HG03025 (cell line): Measurements from ENCODE around the gene RSRP1.
A peak's percentile ranks its signal among the peaks of the same experiment; 100 is the strongest.
"Not testable (repeated sequence)": the region's sequence is repeated elsewhere in the genome, so short reads cannot be mapped to it uniquely, and the experiment has no call there.

ENCODE experiments used
- ATAC-seq: cut with Tn5 transposase; IDR thresholded peaks from one replicate; pipeline ENCODE4 v1.9.1; 2021; ENCODE audit warnings: mild to moderate bottlenecking, moderate library complexity; ENCODE audit not compliant: unreplicated experiment, low FRiP score

Gene RSRP1

DNA sequence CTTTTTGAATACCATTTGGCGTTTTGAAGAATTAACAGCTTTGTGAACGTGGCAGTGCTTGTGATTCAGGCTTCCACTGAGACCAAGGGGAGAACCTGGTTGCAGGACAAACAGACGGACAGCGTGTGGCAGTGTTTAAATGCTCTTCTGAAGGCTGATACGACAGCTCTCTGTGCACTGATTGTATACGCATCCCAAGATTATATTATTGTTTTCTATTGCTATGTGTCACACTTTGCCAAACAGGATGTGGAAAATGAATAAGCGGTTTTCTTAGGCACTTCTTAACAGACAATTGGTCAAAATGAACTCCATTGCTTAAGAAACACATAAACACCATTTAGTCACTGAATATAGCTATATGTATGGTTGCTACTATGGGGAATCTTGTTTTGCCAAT lies 12.6 kb upstream of the RSRP1 start:
- ATAC-seq: not testable (repeated sequence)

DNA sequence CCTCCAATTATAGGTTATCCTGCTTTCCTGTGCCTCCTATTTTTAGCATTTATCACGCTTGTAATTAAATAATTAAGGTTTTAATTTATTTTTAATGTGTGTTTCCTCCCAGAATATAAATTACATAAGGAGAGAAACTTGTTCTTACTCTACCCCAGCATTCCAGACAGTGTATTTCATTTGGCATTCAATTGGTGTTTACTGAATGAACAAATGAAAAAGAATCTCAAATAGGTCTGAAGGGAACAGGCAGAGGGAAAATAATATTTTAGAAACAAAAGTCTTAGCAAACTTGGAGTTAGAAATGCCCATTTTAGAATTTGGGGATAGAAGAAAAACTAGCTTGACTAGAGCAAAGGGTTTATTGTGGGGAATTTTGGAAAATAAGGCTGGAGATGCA lies 9.9 kb upstream of the RSRP1 start:
- ATAC-seq: no peak

DNA sequence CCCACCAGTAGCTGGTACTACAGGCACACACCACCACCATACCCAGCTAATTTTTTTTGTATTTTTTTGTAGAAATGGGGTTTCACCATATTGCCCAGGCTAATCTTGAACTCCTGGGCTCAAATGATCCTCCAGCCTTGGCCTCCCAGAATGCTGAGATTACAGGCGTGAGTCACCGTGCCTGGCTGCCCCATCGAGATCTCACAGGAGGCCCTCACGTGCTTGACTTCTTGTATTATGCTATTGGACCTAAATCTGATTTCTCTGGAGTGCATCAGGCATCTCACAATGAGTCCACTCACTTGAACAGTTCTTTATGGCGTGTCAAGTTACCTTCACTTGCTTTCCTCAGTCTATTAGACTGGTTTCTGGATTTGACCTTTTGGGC lies 9.3 kb upstream of the RSRP1 start:
- no peak for ATAC-seq

DNA sequence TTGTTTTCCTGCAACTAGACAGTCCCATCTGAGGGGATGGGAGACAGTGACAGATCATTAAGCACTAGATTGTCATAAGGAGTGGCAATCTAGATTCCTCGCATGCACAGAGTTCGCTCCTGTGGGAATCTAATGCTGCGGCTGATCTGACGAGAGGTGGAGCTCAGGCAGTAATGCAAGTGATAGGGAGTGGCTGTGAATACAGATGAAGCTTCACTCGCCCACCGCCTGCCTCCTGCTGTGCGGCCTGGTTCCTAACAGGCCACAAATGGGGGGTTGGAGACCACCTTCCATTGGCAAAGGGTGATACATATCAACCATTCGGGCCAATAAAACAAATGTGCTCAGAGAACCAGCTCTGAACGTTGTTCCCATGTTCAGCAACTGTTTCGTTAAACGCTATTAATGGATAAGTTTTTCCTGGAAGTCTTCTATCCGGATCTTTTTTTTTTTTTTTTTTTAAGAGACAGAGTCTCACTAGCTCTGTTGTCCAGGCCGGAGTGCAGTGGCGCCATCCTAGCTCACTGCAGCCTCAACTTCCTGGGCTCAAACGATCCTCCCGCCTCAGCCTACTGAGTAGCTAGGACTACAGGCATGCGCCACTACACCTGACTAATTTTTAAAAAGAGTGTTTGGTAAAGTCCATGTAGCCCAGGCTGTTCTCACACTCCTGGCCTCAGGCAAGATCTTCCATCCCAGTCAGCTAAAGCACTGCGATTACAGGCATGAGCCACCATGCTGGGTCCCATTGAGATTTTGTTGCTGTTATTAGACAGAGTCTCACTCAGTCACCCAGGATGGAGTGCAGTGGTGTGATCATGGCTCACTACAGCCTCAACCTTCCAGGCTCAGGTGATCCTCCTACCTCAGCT lies 8.7 kb upstream of the RSRP1 start:
- ATAC-seq: no peak

DNA sequence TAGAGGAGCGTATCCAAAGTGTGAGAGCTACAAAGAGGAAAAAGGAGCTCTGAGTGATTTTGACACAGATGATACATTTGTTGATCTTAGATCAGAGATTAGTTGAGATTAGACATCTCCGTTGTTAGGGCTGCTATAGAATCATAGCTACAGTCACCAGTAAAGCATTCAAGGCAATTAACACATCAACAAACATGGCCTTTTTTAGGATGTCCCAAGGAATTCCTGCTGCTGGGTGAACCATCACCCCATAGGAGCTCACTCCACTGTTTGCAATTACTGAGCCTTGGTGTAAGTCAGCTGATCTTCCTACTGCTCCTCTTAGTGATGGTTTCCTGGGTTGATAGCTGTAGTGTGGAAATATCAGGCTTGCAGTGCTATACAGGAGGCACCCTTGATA lies 6.7 kb upstream of the RSRP1 start:
- ATAC-seq: no peak

DNA sequence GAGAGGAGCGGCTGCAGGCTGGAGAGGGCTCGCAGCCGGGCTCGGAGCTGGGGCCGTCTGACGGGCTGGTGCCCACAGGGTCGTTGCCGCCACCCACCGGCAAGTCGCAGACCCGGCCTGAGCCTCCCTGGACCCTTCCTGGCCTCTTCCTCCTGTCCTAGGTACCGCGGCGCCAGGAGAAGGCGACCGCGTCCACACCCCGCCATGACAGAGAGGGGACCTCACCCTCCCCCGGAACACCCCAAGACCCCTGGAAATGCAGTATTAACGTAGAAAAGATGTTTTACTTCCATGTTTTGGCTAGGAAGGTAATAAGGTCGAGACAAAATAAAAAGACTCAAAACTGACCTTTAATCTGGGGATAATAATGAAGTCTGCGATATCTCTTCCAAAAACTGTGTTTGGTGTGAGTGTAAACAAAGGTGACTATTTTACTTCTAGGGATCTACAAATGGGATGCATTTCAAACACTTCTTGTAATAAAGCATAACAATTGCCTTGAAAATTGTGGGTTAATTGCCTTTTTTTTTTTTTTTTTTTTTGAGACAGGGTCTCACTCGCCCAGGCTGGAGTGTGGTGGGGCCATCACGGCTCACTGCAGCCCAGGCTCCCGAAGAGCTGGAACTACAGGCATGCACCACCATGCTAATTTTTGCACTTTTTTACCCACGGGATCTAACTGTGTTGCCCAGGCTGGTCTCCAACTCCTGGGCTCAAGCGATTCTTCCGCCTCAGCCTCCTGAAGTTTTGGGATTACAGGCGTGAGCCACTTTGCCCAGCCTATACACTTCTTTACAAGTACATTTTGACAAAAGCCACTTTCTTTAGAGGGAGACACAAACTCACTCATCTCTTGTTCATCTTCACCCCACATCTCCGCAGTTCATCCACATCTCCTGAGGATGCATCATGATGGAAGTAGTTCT lies 838 bp upstream of the RSRP1 start:
- ATAC-seq: no peak

DNA sequence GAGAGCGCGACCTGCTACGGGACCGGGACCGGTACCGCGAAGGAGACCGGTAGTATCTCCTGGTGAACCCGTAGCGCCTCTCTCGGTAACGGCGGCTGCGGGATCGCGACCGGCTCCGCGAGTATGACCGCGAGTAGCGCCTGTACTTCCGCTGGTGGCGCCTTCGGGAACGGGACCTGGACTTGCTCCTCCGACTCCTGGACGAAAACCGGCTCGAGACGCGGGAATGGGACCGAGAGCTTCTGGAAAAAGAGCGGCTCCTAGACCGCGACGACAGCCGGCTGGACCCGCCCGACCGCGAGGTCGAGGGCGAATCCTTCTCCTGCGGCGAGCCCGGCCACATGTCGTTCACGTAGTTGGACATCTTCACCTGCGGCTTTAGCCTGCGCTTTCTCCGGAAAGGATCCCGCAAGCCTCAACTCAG lies 642 bp downstream of the RSRP1 start:
- ATAC-seq: peak; percentile 6

DNA sequence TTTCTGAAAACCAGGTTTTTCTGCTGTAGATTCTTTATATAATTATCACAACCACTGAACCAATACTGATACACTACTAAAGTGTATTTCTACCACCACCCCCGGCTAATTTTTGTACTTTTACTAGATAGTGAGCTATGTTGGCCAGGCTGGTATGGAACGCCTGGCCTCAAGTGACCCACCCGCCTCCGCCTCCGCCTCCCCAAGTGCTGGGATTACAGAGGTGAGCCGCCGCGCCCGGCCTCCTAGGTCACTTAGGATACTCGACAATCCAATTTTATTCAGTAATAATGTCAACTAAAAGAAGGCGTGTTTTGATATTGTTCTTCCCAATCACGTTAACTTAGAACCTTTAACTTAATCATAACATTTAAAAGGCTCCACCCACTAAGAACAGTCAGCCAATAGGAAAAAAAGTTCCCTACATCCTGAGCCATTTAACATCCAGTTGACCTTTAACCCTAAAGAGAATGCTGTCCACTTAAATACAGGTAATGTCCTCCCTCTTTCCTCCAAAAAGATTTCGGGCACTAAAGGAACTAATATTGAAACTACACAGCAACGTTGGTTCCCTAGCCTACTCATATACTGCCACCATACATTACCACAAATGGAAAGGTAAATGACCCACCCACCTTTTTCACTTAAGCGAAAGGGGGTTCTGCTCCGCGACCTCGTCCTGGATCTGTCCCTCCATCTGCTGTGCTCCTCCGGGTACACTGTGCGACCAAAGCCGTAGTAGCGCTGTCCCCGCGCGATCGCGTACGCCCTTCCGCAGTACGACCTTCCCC lies 1.2 kb downstream of the RSRP1 start:
- ATAC-seq: no peak

DNA sequence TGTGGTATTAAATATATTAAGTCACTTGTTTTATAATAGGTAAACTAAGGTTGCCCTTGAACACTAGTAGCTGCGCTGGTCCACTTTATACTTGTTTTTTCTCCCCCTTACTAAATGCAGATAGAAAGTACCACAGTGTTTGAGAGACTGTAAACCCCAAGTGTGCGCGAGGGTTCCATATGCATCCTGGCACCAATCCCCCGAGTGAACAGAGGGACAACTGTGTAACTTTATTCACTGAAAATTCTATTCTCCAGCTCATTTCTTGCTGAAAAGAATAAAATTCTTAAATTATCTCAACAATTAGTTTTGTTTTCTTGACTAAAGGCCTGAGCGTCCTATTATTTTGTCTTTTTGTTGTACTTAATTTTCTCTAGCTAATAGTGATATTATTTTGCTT lies 1.9 kb downstream of the RSRP1 start:
- no peak for ATAC-seq

DNA sequence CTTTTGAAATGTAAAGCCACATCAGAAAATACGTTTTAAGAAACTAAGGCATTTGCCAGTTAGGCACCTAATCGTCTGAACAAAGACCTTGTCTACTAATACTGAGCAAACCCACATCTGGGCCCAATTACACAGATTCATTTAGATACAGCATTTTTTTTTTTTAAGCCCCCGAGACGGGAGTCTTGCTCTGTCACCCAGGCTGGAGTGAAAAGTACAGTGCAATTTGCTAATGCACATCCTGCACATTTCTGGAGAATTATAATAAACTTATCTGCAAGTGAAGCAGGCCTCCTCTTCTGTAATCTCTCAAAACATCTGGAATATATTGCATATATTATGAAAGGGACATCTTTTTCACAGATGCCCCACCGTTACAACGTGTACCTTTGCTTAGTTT lies 3.3 kb downstream of the RSRP1 start:
- ATAC-seq: no peak

DNA sequence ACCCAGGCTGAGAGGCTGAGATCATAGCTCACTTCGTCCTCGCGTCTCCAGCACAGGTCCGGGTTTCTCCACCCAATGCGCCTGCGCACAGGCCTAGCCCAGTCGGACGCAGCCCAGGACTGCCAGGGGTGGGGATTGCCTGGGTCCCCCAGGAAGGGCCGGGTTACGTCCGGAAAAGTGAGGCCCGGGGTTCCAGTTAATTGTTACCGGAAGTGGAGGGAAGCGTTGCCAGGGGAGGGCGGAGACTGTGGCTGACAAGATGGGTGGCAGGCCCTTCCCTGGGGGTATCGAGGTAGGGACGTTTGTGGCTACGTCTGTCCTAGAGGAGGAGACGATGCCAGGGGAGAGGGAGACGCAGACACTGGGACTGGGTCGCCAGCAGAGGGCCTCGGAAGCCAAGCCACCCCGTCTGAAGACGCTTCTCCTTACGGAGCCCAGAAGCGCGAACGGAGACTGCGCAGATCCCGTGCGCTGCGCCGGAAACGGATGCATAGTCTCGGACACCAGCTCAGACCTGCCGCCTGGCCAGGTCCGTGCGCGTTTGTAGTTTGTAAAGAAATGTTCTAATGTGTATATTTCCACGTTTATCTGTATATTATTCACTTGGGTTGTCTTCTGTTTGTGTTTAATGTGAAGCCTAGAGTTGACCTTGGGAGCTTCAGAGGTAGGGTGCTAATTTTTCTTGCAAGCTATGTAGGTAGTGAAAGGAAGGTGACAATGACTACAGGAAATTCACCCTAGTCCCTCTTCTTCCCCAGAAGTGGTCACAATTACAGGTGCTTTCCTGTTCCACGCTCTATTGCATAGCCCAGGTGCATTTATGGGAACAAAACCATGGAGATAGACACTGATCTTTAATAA lies 7.3 kb downstream of the RSRP1 start:
- ATAC-seq: peak; percentile 68

DNA sequence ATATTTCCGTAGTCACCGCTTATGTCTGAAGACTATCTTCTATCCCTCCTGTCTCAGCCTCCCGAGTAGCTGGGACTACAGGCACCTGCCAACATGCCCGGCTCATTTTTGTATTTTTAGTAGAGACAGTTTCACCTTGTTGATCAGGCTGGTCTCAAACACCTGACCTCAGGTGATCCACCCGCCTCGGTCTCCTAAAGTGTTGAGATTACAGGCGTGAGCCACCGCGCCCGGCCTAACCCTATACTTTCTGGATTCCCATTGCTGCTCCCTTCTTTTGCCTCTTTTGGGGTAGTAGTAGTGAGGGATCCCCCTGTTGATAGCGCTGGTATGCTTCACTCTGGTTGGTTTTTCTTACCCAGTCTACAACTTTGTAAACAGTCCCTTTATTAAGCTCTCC lies 9.2 kb downstream of the RSRP1 start:
- no peak for ATAC-seq

DNA sequence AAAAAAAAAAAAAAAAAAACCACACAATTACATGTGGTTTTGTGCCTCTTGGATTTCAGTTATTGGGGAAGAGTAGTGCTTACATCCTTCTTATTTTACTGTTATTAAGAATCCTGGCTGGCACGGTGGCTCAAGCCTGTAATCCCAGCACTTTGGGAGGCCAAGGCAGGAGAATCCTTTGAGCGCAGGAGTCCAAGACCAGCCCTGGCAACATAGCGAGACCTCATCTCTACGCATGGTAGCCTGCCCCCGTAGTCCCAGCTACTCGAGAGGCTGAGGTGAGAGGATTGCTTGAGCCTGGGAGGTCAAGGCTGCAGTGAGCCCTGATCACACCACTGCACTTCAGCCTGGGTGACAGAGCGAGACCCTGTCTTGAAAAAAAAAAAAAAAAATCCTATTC lies 11.0 kb downstream of the RSRP1 start:
- not testable (repeated sequence) for ATAC-seq

DNA sequence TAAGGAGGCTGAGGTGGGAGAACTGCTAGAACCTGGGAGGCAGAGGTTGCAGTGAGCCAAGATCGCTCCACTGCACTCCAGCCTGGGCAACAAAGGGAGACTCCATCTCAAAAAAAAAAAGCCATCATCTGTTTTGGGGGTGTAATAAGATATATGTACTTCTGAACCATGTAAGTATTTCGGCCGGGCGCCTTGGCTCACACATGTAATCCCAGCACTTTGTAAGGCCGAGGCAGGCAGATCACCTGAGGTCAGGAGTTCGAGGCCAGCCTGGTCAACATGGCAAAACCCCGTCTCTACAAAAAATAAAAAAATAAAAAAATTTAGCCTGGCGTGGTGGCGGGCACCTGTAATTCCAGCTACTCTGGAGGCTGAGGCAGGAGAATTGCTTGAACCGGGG lies 11.8 kb downstream of the RSRP1 start:
- ATAC-seq: not testable (repeated sequence)

DNA sequence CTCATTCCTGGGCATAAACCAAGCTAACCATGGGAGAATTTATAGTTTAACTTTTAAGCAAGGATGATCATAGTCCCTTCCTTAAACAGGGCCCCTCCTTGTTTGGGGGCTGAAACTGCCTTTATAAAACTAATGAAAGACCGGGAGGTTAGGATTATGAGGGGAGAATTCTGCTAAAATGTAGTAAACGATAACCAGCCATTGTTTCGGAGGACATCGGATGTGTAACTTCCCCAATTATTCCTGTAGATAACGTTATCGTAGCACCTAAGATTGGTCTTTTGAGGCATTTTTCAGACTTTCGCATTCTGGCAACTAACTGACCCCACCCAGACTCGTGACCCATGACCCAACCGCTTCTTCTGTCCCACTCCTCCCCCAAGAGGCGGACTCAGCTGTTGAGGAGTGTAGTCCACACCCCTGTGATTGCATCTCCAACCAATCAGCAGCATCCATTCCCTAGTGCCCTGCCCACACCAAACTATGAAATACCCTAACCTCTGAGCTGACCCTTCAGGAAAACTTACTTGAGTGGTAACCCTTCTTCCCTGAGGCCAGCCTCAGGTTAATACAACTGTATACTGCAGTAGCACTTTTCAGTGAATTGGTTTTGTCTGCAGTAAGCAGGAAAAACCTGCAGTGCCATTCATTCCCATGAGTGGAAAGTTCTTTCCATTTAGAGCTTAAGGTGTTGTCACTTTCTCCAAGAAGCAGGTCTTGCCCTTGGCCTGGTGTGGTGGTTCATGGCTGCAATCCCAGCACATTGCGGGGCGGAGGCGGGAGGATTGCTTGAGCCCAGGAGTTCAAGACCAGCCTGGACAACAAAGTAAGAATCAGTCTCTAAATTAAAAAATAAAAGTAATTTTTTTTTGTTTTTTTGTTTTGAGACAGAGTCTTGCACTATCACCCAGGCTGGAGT lies 14.1 kb downstream of the RSRP1 start:
- no peak for ATAC-seq

DNA sequence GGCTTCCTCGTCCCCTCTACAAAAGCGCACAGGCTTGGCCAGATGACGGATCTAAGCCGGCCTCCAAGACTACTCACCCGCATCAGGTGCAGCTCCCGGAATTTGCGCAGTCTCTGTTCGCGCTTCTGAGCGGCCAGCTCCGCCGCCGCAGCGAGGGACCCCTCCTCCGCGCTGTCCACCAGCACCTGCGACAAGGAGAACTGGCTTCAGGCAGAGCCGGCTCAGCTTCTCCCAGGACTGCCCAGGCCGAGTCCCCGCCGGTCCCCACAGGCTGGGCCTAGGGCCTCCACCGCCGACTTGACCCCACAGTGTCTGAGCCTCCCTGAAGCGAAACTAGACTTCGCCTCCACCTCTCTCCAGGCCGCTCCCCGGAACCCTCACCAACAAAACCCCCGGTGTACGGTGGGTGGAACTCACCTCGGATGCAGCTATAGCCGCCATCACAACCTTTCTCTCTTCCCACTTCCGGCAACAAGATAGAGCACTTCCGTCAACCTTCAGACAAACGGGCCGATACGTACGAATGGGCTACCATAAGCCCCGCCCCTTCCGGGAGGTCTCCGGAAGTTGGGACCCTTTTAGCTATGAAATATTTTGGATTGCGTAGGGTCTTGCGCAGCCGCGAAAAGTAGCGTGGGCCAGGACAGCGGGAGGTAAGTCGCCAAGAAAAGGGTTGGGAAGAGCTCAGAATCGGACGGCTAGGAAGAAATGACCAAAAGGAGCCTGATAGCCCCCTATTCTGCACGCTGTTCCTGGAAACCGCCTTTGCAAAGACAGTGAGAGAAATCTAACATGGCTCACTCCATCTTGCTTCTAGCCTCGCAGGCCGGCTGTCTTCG lies 15.0 kb downstream of the RSRP1 start, which contains the start of gene SYF2:
TSS of gene SYF2 (minus strand) at position 476 of the 839 bp plus-strand sequence. CDS start at position 441, 35 bp downstream.
- ATAC-seq: peak; percentile 72

DNA sequence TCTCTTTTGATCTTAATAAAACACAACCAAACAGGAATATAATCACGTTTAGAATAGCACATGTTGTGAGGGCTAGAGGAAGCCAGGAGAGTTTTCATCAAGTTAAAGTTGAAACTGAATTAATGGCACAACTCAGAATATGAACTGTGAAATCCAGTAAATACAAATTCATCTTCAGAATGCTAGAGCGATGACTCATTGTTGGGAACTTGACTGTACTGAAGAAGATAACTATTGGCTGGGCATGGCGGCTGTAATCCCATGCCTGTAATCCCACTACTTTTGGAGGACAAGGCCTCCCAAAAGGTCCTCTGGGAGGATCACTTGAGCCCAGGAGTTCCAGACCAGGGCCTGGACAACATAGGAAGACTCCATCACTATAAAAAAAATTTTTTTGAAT lies 23.8 kb downstream of the RSRP1 start:
- no peak for ATAC-seq

DNA sequence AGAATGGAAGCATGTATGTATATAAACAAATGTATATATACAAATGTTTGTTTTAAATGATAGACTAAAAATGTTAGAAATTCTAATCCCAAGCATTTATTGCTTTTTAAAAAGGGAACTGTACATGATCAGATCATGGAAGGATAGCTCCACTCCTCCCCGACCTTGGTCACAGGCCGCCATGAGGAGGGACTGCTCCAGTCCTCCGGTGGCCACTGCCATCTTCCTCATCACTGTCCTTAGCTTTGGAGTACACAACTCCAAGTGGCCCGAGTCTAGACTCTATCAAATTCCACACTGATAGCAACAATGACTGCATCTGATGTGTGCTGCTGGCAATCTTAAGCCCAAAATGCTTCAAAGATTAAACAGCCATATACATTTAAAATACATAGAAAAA lies 24.6 kb downstream of the RSRP1 start:
- no peak for ATAC-seq
